Gastrocnemius medialis (tissue), 4 donors: Measurements from ENCODE around the gene CX3CL1.

Source experiments
- CTCF ChIP-seq, 5 experiments: fragments of 450-650 bp in 3 of 5; fragments of 200-600 bp in 2 of 5; sonication (generic) in 2 of 5; IDR thresholded peaks in 4 of 5; conservative IDR thresholded peaks in 1 of 5; 1 replicate in 4 of 5; 2 replicates in 1 of 5; pipeline ENCODE4 v1.5.1; 2016 to 2019; ENCODE audit warnings: antibody characterized with exemption in 5 of 5, mild to moderate bottlenecking in 3 of 5, moderate library complexity in 3 of 5
- POLR2A ChIP-seq, 2 donors: fragments of 450-650 bp; IDR thresholded peaks; one replicate each; pipeline ENCODE4 v1.6.1; 2017; ENCODE audit warnings: antibody characterized with exemption in 2 of 2, mild to moderate bottlenecking in 2 of 2, moderate library complexity in 2 of 2

GRCh38 chr16:57413301-57413730 lies 41.0 kb downstream of the CX3CL1 start:
- TF ChIP-seq CTCF (IDR thresholded peaks at IDR 0.05 in 4 of 5, conservative IDR thresholded peaks at IDR 0.05 in 1 of 5): no peak
- TF ChIP-seq POLR2A (IDR thresholded peaks at IDR 0.05): no peak
